T follicular helper cell (primary cell): ENCODE results near the gene ZNRF2.
"Not testable (repeated sequence)": the region's sequence is repeated elsewhere in the genome, so short reads cannot be mapped to it uniquely, and the experiment has no call there.

Experiments used
- DNase-seq: peaks from one replicate; pipeline ENCODE4 v3.0.0-alpha.2; 2020; ENCODE audit warnings: low read depth

The ZNRF2 gene

GRCh38 chr7:30289634-30290033 is 5.2 kb downstream of the ZNRF2 start:
- not testable (repeated sequence) for DNase-seq

GRCh38 chr7:30290317-30290716 is 5.9 kb downstream of the ZNRF2 start:
- DNase-seq, result not testable (repeated sequence)

GRCh38 chr7:30292416-30293038 is 8.1 kb downstream of the ZNRF2 start:
- not testable (repeated sequence) for DNase-seq

GRCh38 chr7:30296304-30296703 is 11.9 kb downstream of the ZNRF2 start:
- DNase-seq, result not testable (repeated sequence)

- not testable (repeated sequence) for DNase-seq
Measured at GRCh38 chr7:30297499-30297898, 13.1 kb downstream of the ZNRF2 start.

GRCh38 chr7:30298409-30298808 is 14.0 kb downstream of the ZNRF2 start:
- not testable (repeated sequence) for DNase-seq

- DNase-seq, result no peak
Measured at GRCh38 chr7:30301751-30302150, 17.4 kb downstream of the ZNRF2 start.

GRCh38 chr7:30302656-30303311 is 18.4 kb downstream of the ZNRF2 start:
- DNase-seq, result no peak

- DNase-seq, result no peak
Measured at GRCh38 chr7:30303312-30304039, 19.1 kb downstream of the ZNRF2 start.

- no peak for DNase-seq
Measured at GRCh38 chr7:30304177-30304884, 19.9 kb downstream of the ZNRF2 start.

GRCh38 chr7:30306976-30307375 is 22.6 kb downstream of the ZNRF2 start:
- no peak for DNase-seq

- DNase-seq, result no peak
Measured at GRCh38 chr7:30308389-30308788, 24.0 kb downstream of the ZNRF2 start.

GRCh38 chr7:30309302-30309701 is 24.9 kb downstream of the ZNRF2 start:
- DNase-seq, result no peak

- no peak for DNase-seq
Measured at GRCh38 chr7:30309842-30310435, 25.5 kb downstream of the ZNRF2 start.

- no peak for DNase-seq
Measured at GRCh38 chr7:30310674-30311362, 26.4 kb downstream of the ZNRF2 start.

GRCh38 chr7:30312178-30312577 is 27.8 kb downstream of the ZNRF2 start:
- no peak for DNase-seq

GRCh38 chr7:30313348-30313747 is 29.0 kb downstream of the ZNRF2 start:
- no peak for DNase-seq

- no peak for DNase-seq
Measured at GRCh38 chr7:30313793-30314192, 29.4 kb downstream of the ZNRF2 start.

GRCh38 chr7:30315589-30315988 is 31.2 kb downstream of the ZNRF2 start:
- no peak for DNase-seq

- no peak for DNase-seq
Measured at GRCh38 chr7:30320392-30320791, 36.0 kb downstream of the ZNRF2 start.

- no peak for DNase-seq
Measured at GRCh38 chr7:30321089-30321881, 36.9 kb downstream of the ZNRF2 start.
